NCI-H345 (cell line): ENCODE results near the gene NR2F1-AS1.

Experiments used
- DNase-seq: peaks from one replicate; lab custom pipeline; 2025; lab: John Stamatoyannopoulos, UW

NR2F1-AS1 gene

DNA sequence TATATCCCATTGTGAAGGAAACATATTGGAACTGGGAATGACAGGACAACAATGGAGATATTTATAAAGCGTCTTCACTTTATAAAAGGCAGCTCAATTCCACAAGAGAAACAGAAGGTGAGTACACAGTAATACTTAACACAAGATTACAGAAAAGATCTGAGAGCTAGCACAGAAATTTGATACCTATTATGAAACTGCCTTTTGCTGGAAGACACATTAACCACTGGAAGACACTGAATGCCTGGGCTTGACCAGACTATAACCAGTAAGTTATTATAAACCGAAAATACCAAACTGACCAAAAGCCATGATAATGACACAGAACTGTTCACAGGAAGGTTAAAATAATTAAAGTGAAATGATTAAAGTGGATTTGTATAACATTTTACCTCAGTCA, 195.4 kb downstream of the NR2F1-AS1 start:
- no peak for DNase-seq

DNA sequence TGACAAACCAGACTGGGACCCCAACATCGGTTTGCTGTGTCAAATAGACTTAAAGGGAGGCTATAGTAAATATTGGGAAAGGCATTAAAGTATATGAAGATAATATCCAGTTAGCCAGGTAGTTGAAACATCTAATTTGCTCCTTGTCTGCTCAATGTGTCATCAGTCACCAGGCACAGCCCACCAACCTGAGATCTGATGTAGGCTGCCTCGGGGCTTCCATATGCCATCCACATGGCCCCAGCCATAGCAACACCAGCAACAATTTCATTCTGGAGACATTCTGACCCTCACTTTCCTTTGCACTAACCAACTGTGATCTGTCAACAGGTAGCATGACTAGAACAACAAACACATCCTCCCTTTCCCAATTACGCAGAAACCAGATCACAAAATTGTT, 196.0 kb downstream of the NR2F1-AS1 start:
- no peak for DNase-seq

DNA sequence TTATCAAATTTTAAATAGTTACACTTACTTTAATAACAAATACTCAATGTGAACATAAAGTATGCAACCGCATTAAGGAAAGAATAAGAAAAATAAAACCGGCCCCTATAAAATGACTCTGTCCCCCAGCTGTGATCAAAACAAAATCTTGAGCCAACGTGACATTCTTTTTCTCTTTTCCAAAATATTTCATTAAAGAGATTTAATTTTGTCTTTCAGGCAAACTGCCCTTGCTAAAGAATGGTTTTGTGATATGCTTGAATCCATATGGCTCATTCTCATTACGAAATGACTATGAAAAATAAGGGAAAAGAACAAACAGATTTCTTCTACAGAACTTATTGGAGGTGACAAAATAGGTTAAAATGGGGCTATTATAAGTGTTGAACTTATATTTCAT, 197.0 kb downstream of the NR2F1-AS1 start:
- DNase-seq: no peak

DNA sequence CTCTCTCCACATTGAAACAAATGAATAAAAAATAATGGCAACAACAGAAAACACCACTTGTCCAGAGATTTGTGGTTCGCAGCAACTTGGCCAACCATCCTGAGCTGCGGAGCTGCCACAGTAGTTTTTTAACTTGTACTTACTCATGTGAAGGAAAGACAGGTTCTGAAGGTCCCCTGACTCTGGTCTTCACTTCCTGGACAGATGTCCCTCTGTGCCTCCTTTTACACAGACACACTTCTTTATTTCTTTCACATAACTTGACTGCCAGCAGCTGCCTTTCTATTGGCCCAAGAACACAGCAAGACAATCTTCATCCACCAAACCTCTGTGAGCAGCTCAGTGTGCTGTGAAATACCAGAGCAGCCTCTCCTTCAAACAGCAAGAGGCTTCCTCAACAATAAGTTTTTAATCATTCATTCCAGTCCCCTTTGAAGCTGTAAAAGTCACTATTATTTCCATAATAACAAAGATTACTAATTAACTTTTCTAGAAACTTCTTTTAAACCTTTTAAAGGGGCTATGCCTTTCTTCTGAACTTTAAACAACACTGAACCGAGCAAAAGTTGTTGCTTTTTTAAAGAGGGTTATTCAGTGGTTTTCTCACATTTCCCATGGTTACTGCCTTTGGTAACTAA, 198.7 kb downstream of the NR2F1-AS1 start:
- DNase-seq: no peak

DNA sequence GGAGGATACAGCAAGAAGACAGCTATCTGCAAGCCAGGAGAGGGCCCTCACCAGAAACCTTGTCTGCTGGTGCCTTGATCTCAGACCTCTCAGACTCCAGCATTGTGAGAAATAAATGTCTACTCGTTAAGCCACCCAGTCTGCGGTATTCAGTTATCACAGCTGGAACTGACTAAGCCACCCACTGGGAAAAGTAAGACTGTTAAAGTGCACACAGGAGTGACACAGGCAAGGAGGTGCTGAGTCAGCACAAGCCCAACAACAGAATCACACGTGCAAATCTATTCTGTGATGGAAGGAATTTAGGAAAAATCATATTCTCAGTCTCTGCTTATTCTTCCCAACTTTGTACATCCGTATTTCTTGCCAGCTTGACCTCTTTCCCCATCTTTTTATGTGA, 200.0 kb downstream of the NR2F1-AS1 start:
- no peak for DNase-seq

DNA sequence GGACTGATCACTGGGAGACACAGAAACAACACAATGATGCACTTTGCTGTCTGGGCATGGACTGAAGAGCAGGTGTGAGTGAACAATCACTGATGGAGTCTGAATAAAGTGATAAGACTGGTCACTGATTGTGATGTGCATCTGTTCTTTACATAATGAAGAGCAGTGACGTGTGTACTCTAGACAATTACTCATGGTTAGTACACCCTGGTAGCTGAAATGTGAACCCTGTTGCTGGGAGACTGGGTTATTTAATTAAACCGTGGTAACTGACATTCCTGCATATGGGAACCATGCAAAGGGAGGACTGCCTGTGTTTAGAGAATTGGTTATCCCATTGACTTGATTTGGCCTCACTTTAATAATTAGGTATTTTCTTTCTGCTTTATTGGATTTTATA, 202.9 kb downstream of the NR2F1-AS1 start:
- peak; percentile 13 for DNase-seq

DNA sequence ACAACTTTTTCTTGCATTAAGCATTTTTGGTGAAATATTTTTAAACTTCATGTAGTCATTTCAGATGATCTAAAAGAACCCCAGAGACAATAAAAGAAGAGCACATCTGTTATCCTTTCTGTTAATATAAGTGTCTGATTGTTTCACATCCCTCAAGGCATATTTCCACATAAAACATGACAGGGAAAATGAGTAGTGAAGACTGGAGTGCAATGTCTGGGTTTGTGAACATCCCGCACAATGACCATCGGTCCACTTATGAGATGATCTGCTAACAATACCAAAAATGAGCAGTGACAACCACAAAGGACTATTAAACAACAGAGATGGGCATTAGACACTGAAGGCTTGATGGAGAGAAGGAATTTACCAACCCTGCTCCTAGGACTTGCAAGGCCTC, 209.1 kb downstream of the NR2F1-AS1 start:
- DNase-seq: no peak

DNA sequence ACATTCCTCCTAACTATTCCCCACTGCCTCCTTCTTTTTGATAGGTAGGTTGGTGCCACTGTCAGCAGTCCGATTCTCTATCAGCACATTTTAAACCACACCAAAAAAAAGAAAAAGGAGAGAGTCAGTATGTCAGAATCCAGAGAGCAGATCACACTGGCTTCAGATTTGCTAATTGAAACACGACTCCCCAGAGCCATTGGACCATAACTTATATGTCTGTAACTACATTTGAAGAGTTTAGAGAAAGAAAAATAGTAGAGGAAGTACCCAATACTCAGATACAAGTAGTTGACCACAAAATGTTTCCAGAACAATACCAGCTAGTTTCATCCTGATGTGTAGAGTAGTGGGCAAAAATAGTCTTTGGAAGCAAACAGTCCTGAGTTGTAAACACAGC, 216.6 kb downstream of the NR2F1-AS1 start:
- DNase-seq: no peak

DNA sequence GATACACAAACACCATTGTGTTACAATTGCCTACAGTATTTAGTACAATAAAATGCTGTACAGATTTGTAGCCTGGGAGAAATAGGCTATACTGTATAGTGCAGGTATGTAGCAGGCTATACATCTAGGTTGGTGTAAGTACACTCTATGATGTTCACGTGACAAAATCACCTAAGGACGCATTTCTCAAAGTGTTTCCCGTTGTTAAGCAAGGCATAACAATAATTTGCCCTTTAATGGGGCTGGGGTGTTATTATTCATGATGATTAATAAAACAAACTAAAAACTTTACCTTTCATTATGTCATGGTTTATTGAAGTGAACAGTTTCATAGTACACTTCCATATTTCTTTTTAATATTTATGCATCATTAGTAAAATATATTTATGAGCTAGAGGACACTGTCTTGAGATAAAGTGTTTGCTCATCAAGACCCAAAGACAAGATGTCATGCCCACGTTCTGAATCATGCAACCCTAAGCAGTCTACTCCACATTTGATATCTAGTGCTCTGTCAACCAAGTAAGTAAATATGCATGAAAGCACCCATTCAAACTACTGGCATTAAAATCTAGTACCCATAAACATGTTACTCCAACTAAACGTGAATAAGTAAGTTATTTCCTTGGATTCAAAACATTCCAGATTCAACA, 220.5 kb downstream of the NR2F1-AS1 start:
- DNase-seq: no peak

DNA sequence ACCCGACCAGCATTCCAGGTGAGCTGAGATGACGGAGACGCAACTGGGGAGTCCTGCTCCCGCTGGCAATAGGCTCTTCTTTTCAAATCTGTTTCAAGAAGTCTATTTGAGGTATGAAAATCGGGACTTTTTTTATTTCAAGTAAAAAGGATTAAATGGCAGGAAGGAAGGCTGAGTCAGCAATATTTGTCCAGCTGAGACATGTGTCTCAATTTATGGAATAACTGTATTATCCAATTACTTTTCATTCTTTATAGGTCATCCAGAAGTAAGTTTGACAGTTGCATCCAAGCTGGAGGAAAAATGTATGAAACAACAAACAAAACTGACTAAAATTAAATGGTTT, 221.1 kb downstream of the NR2F1-AS1 start:
- DNase-seq: no peak
